NCI-H446 (cell line): Measurements from ENCODE around the gene CCDC172.
"Not testable (repeated sequence)": the region's sequence is repeated elsewhere in the genome, so short reads cannot be mapped to it uniquely, and the experiment has no call there.

Experiments
- DNase-seq, 2 experiments: peaks; one replicate each; lab custom pipeline; 2025; lab: John Stamatoyannopoulos, UW

The CCDC172 gene

DNA sequence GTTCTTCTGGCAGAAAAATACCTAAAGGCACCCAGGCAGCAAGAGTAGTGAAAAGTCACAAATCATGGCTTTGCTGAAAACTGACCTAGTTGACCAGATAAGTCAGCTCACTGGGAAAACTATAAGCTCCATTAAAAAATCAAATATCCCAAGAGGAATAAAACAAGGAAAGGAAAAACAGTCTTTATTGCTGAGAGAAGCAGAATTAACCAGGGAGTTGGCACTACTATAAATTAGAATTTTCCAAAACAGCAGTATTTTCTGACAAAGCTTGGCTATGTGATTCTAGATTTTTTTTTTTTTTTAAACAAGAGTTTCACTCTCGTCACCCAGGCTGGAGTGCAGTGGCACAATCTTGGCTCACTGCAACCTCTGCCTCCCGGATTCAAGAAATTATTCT lies 12.6 kb downstream of the CCDC172 start:
- no peak for DNase-seq

DNA sequence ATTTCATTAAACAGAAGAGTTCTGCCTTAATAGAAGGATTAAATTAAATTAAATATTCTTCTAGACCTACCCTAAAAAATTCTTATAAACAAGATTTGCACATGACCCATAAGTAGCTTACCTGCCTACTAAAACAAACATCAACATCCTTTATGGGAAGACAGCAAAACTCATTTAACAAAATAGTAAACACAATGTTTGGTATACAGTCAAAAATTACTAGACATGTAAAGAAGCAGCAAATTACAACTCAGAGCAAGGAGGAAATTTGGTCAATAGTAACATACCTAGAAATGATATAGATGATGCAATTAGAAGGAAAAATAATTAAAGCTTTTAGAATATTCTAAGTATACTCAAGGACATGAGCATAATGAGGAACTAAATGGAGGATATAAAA lies 27.9 kb downstream of the CCDC172 start:
- no peak for DNase-seq

DNA sequence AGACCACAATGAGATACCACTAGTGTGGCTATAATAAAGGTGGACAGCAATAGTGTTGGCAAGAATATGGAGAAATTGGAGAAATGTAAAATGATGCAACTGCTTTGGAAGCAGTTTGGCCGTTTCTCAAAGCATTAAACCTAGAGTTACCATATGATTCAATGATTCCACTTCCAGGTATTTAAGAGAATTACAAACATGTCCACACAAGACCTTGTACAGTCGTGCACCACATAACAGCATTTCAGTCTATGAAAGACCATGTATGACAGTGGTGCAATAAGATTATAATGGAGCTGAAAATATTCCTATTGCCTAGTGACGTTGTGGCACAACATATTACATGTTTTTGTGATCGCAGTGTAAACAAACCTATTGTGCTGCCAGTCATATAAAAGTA lies 29.6 kb downstream of the CCDC172 start:
- no peak for DNase-seq

DNA sequence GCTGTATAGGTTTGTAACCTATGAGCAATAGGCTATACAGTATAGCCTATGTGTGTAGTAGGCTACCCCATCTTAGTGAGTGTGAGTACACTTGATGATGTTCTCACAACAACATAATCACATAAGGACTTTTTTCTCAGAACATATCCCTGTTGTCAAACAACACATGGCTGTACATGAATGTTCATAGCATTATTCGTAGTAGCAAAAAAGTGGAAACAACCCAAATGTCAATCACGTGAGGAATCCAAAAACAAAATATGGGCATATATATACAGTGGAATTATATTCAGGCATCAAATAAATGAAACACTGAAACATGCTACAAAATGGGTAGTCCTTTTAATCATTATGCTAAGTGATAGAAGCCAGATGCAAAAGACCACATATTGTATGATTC lies 31.1 kb downstream of the CCDC172 start:
- no peak for DNase-seq

DNA sequence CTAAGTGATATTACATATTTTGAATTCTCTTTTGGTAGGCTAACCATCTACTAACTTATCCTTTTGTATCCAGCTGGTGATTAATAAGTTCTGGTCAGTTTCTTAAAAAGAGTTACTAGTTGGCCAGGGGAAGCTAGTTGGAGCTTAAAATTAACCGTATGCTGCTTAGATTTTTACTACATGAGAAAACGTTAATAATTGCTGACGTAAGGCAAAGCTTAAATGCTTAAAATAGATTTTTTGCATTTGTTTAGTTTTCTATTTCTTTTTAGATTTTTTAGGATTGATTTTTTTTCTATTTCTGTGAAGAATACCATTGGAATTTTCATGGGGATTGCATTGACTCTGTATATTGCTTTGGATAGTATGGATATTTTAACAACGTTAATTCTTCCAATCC lies 32.6 kb downstream of the CCDC172 start:
- DNase-seq = no peak

DNA sequence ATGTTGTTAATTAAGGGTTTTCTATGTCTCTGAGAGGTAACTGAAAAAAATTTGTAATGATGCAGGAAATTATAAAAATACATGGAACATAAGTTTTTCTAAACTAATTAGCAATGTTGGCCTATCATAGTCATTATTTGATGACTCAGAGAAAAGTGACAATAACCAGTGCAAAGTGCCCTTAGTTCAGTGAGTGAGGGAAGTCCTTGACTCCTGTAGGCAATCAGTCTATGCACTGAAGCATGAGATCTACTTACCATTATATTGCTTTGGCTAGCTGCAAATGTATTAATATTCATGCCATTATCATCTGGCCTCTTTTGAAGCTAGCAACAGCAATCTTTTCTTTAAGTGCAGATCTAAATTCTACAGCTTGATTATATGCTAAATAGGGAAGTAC lies 40.6 kb downstream of the CCDC172 start:
- DNase-seq = no peak

DNA sequence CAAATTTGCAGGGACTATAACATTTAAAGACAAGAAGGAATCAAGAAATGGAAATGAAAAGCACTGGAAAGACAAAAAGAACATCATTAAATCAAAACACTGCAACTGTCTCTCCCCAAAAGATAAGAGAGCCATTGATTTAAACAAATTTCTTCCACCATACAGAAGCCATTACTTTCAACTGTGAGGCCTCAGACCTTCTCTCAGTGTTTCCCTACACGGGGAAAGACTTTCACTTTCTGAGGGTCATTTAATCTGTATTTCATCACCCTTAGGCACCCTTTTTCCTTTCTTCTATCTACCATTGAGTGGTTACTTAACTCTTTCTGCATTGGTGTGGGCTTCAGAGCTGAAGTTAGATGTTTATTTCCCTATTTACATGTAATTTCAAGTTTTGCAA lies 47.5 kb downstream of the CCDC172 start:
- DNase-seq = no peak

DNA sequence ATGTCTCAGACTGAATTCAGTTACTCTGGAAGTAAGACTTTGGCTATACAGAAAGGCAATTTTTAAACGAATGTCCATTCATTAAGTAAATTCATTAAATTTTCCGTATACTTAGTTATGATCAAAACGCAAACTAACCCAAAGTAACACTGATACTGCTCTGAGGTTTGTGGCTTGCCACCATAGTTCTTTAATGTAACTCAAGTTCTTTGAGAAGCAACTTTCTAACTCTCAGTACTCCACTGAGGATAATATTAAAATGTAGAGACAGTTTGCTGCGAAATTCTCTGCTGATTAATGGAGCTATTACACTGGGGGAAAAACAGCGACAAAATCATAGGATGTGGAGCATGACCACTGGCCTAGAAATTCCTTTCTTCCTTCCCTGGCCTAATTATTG lies 58.0 kb downstream of the CCDC172 start:
- no peak for DNase-seq

DNA sequence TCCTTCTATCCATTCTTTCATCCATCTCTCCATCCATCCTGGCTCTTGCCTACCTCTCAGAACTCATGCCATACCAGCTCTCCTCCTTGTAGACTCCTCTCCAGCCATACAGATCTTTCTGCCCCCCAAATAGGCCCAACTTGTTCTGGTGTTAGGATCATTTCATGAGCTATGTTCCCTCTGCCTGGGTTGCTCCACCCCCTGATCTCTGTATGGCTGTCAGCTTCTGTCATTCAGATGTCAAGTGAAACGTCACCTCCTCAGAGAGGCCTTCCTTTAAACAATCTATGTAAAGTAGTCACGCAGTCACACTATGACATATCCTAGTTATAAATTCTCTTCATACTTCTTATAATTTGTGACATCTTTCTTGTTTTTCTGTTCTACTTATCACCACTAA lies 61.1 kb downstream of the CCDC172 start:
- DNase-seq = no peak

DNA sequence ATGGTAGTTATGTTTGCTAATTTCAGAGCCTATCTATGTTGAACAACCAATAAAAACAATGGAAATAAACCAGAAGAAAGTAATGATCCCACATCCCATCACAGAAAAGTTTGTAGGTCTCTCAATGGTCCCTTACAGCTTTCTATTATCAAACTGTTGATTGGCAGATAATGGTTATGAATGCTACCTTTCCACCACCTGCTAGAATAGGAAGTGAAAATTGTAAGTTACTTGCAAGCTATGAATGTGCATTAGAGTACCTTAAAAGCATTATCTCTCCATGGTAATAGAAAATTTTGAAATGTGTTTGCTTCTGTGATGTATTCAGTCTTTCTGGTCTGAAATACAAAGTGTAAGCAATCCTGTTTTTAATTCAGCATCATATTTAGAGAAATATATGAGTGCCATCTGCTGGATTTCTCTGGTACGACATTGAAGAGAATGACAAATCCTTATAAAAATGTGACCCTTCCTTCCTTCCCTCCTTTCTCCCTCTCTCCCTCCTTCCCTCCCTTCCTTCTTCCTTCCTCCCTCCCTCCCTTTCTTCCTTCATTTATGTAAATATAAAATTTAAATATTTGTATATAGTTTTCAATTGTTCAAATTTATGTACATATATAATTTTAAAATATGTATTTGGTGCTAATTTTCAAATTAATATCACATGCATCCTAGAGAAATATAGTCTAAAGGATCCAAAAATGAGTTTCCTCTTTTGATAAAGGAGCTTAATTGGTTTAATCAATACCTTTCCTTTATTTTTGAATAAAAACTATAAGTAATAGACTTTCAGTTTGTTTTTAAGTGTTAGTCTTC lies 62.0 kb downstream of the CCDC172 start:
- peak; percentile 1 to 8 for DNase-seq

DNA sequence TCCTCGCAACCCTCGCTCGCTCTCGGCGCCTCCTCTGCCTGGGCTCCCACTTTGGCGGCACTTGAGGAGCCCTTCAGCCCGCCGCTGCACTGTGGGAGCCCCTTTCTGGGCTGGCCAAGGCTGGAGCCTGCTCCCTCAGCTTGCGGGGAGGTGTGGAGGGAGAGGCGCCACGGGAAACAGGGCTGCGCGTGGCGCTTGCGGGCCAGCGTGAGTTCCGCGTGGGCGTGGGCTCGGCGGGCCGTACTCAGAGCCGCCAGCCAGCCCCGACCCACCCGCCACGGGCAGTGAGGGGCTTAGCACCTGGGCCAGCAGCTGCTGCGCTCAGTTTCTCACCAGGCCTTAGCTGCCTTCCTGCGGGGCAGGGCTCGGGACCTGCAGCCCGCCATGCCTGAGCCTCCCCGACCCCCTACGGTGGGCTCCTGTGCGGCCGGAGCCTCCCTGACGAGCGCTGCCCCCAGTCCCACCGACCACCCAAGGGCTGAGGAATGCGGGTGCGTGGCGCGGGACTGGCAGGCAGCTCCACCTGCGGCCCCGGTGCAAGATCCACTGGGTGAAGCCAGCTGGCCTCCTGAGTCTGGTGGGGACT lies 69.1 kb downstream of the CCDC172 start:
- DNase-seq = not testable (repeated sequence)

DNA sequence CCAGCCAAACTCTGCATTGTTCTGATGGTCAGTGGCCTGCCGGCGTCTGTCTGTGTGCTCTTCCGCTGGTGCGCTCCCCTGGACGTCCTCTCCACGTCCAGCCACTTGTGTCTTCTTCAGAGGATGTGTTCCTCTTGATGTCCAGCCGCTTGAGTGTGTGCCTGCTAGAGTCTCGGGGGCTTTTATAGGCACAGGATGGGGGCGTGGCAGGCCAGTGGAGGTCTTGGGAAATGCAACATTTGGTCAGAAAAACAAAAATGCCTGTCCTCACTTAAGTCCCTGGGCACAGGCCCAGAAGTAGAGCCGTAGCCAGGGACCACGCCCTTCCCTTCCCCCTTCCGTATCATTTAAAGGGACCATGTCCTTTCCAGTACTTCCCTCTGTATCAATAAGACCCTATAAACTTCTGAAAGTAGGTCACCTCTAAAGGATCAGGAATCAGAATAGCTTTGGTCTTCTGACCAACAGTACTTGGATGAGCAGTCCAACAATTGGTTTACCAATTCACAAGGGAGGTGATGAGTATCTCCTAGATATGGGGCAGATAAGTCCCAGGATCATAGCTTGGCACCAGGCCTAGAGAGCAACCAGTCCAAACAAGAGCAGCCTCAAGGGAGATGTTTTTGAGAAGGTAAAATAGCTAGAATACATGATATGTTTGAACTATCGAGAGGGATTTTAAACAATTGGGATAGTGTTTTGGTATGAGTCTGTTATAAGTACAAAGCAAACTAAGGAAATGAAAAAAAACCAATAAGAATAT lies 71.2 kb downstream of the CCDC172 start:
- no peak for DNase-seq

DNA sequence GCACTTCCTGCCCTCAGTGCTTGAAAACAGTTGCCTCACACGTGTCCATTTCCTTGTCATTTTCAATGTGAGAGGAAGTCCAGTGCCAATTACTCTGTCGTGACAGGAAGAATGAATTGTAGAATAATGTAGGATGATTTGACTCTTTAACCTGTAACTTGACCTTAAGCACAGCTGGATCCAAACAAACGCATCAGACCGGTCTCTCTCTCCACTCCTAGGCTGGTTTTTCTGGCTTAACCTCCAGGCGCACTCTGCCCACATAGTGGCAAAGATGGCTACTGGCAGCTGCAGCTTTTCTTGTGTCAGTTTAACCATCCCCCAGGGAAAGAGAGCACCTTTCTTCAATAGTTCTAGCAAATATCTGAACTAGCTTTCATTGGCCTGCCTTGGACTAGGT lies 74.0 kb downstream of the CCDC172 start:
- no peak for DNase-seq

DNA sequence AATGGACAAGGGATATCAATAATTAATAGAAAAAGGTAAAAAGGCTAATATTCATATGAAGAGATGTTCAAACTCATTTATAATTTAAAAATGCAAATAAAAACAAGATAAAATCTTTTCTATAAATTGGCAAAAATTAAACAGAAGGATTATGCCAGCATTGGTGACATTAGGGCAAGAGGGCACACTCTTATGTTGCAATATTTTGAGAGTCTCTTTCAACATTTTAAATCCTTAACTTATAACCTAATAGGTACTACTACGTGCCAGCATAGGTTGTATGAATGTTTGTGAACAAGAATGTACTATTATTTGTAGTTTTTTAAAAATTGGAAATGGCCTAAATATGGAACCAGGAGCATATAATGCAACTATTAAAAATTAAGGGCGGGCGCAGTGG lies 78.6 kb downstream of the CCDC172 start:
- no peak for DNase-seq

DNA sequence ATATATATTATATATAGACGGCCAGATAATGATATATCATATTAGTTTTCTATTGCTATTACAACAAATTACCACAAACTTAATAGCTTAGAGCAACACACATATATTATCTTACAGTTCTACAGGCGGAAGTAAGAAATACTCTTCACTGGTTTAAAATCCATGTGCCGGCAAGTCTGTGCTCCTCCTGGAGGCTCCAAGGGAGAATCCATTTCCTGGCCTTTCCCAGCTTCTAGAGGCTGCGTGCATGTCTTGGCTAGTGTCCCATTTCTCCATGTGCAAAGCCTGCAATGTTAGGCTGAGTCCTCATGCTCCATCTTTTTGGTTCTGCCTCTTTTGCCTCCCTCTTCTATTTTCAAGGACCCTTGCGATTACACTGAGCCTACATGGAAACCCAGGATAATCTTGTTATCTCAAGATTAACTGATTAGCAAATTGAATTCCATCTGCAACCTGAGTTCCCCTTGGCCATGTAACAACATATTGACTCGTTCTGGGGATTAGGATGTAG lies 79.5 kb downstream of the CCDC172 start:
- DNase-seq = no peak

DNA sequence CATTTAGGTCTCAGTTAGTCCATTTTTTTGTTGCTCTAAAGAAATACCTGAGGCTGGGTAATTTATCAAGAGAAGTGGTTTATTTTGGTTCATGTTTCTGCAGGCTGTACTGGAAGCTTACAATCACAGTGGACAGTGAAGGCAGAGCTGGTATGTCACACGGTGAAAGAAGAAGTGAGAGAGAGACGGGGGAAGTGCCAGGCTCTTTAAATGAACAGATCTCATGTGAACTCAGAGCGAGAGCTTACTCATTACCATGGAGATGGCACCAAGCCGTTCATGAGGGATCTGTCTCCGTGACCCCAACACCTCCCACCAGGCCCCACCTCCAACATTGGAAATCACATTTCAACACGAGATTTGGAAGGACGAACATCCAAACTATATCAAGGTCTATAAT lies 84.5 kb downstream of the CCDC172 start:
- DNase-seq = no peak

DNA sequence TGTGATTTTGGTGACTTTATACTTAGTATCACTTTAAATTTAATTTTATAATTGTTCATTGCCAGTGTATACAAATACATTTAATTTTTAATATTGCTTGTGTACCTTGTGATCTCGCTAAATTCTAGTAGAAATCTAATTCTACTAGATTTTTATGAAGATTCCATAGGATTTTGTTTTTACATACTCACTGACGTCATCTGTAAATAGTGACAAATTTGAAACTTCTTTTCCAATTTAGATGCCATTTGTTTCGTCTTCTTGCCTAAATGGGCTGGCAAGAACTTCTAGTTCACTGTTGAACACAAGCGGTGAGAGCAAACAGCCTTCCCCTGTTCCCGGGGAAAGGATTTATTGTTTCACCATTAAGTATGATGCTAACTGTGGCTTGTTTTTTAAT lies 86.1 kb downstream of the CCDC172 start:
- DNase-seq = no peak

DNA sequence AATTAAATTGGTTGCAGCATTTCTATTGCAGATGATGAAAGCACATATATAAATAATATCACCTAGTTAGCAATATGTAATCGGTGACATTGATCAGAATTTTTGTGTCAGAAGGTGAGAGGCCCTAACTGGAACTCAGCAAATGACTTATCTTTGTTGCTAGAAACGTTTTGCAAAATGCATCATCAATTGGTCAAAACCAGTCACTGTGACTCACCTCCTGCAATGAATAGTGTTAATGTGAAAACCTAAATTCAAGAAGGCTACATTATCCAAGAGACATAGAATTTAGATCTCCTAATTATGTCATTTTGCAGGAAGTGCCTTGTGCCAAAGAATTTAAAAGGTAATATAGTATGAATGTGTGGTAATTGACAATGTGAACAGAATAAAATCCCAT lies 93.6 kb downstream of the CCDC172 start:
- DNase-seq = no peak

DNA sequence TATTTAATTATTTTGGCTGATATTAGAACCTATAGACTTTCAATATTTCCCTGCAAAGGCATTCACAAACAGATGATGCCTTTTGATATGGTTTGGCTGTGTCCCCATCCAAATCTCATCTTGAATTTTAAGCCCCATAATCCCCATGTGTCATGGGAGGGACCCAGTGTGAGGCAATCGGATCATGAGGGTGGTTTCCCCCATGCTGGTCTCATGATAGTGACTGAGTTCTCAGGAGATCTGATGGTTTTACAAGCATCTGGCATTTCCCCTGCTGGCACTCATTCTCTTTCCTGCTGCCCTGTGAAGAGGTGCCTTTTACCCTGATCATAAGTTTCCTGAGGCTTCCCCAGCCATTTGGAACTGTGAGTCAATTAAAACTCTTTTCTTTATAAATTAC lies 94.1 kb downstream of the CCDC172 start:
- DNase-seq = no peak

DNA sequence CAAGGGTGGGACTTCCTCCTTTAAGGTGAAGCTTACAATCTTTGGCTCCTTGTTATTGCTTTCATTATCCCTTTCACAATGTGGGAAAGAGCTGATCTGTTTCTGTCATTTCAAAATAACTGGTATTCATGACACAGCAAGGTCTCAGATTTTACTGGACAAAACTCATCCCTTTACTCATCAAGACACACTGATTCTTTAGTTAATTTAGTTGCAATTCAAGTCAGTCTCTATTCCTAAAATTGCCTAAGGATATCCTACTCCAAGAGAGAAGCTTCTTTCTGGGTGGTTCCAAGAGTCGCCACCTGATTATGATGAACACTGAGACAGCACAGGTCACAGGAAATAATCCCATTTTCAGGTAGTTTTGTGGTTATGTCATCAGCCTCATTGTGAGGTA lies 97.6 kb downstream of the CCDC172 start:
- DNase-seq = no peak

DNA sequence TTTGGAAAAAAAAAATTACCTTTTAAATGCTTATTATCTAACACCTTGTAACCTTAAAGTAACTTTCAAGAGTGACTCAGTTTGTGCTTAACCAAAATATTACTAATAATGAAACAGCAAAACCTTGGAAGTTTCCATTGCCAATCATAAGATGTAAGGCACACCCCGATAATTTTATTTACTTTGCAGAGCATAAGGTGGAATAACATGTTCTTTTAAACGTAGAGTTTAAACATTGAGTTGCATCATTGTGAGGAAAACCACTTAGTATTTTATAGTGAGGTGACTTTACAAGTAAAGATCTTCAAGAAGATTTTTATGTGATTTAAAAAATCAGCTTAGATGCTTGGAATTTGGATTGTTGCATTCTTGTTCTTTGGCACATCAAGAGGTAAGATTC lies 103.4 kb downstream of the CCDC172 start, which contains the start of gene PNLIPRP3:
Gene PNLIPRP3 (plus strand): TSS at position 177 of the 400 bp plus-strand sequence. CDS start 166 bp downstream, at position 343.
- DNase-seq = no peak

DNA sequence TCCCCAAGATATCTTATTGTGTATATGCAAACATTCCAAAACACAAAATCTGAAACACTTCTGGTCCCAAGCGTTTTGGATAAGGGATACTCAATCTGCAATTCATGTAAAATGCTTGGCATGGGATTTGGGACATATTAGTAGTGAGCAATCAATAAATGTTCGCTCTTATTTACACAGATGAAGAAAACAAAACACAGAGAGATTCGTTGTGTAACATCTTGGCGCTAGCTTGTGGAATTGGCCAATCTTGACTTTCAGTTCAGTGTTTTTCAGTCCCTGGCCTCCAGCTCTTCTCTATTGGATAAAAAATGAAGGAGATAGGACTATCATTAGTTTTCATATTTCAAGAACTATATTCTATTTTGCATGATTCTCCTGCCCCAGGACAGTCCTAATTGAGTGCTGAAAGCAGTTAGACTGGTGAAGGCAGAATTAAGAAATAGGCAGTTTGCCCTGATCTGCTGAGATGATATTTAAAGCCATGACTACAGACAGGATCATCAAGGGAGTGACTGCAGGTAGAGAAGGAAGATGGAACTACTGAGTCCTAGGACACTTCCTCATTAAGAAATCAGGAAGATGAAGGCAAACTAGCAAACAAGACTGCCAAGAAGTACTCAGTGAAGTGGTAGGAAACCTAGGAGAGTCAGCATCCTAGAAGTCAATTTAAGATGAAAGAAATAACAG lies 105.2 kb downstream of the CCDC172 start:
- DNase-seq = no peak
